K562 (cell line): ENCODE results near the gene NARF. TPM values are rescaled to one million over a fixed set of nuclear protein-coding genes. Genes with fewer than 3 reads are reported as not detected.

Experiments used
- ADNP ChIP-seq: fragments of 200-800 bp; sonication (Bioruptor generic); IDR thresholded peaks from 2 replicates; pipeline ENCODE4 v1.6.1; 2016; ENCODE audit warnings: missing genetic modification characterization, missing compliant biosample characterization
- BRD9 ChIP-seq: fragments of 450-650 bp; IDR thresholded peaks from 2 replicates; pipeline ENCODE4 v1.6.1; 2018; ENCODE audit warnings: low read depth; ENCODE audit not compliant: partially characterized antibody
- CBX3 ChIP-seq, 2 experiments: IDR thresholded peaks; 1 replicate in 1 of 2; 2 replicates in 1 of 2; pipeline ENCODE4 v1.6.1; 2012; ENCODE audit warnings: inconsistent platforms in 2 of 2, low read length in 2 of 2, borderline replicate concordance in 1 of 2, control low read depth in 1 of 2
- CREBBP ChIP-seq: IDR thresholded peaks from one replicate; pipeline ENCODE4 v1.6.1; 2012; ENCODE audit warnings: low read depth, mild to moderate bottlenecking, control low read depth, inconsistent platforms, low read length
- DACH1 ChIP-seq: fragments of 450-650 bp; IDR thresholded peaks from 2 replicates; pipeline ENCODE4 v1.6.1; 2018; ENCODE audit not compliant: partially characterized antibody
- E2F4 ChIP-seq: sonication (generic); formaldehyde crosslinking; IDR thresholded peaks from 2 replicates; pipeline ENCODE4 v1.8.0; 2022; ENCODE audit warnings: mild to moderate bottlenecking, low read depth, missing genetic modification reagents
- EZH2 ChIP-seq: IDR thresholded peaks from 2 replicates; pipeline ENCODE4 v1.6.1; 2012; ENCODE audit warnings: low read depth, mild to moderate bottlenecking, inconsistent platforms, low read length, borderline replicate concordance
- GABPB2 ChIP-seq: fragments of 250-450 bp; sonication (Bioruptor Pico); conservative IDR thresholded peaks from 2 replicates; pipeline ENCODE4 v1.5.1; 2021; ENCODE audit warnings: mild to moderate bottlenecking
- GATAD2A ChIP-seq: fragments of 450-650 bp; IDR thresholded peaks from 2 replicates; pipeline ENCODE4 v1.6.1; 2017
- MLLT1 ChIP-seq, 2 experiments: fragments of 450-650 bp; IDR thresholded peaks; 2 replicates each; pipeline ENCODE4 v1.6.1; 2016
- MNT ChIP-seq, 2 experiments: fragments of 450-650 bp; conservative IDR thresholded peaks; 2 replicates each; pipeline ENCODE4 v1.6.1; 2017; ENCODE audit warnings: mild to moderate bottlenecking in 2 of 2, moderate library complexity in 2 of 2
- NCOA4 ChIP-seq: fragments of 450-650 bp; IDR thresholded peaks from 2 replicates; pipeline ENCODE4 v1.6.1; 2018; ENCODE audit warnings: mild to moderate bottlenecking; ENCODE audit not compliant: partially characterized antibody
- NR2F6 ChIP-seq: fragments of 450-650 bp; formaldehyde crosslinking; IDR thresholded peaks from 2 replicates; pipeline ENCODE4 v1.4.0; 2020; ENCODE audit warnings: mild to moderate bottlenecking
- PCBP2 ChIP-seq: fragments of 200-400 bp; formaldehyde crosslinking; IDR thresholded peaks from 2 replicates; pipeline ENCODE4 v1.6.1; 2018; ENCODE audit warnings: low read length, low read depth, mild to moderate bottlenecking, moderate library complexity; ENCODE audit not compliant: poor library complexity, severe bottlenecking
- PYGO2 ChIP-seq: fragments of 450-650 bp; IDR thresholded peaks from 2 replicates; pipeline ENCODE4 v1.6.1; 2016; ENCODE audit warnings: mild to moderate bottlenecking, missing genetic modification characterization, moderate library complexity, missing compliant biosample characterization
- RHOXF2B ChIP-seq: fragments of 250-450 bp; sonication (Bioruptor Pico); conservative IDR thresholded peaks from 2 replicates; pipeline ENCODE4 v1.5.1; 2021
- SAFB2 ChIP-seq: fragments of 200-400 bp; formaldehyde crosslinking; IDR thresholded peaks from 2 replicates; pipeline ENCODE4 v1.6.1; 2018; ENCODE audit warnings: borderline replicate concordance, low read length, low read depth, moderate library complexity; ENCODE audit not compliant: severe bottlenecking
- VEZF1 ChIP-seq: fragments of 200-800 bp; sonication (Bioruptor generic); IDR thresholded peaks from 2 replicates; pipeline ENCODE4 v1.6.1; 2017; ENCODE audit warnings: missing genetic modification characterization, missing compliant biosample characterization
- ZBED1 ChIP-seq: IDR thresholded peaks from 2 replicates; pipeline ENCODE4 v1.6.1; 2014
- ZFP91 ChIP-seq: sonication (generic); formaldehyde crosslinking; IDR thresholded peaks from 2 replicates; pipeline ENCODE4 v1.8.0; 2022; ENCODE audit warnings: mild to moderate bottlenecking, missing genetic modification reagents
- ZNF12 ChIP-seq: sonication (generic); formaldehyde crosslinking; IDR thresholded peaks from 2 replicates; pipeline ENCODE4 v1.4.0; 2020; ENCODE audit warnings: mild to moderate bottlenecking, missing genetic modification reagents
- ZNF77 ChIP-seq: fragments of 250-450 bp; sonication (Bioruptor Pico); IDR thresholded peaks from 2 replicates; pipeline ENCODE4 v1.5.0; 2020
- polyA plus RNA-seq, 8 experiments: library from polyadenylated mRNA; depleted of rRNA in 4 of 8; stranded (reverse) in 5 of 8; unstranded in 3 of 8; fragments of >200 nt; fragmentation: Nextera tagmentation in 2 of 8; fragmentation: Illumina TruSeq in 1 of 8; extraction: Ambion mirVana in 2 of 8; extraction: Trizol in 1 of 8; gene quantifications; 2 replicates each; pipeline versions ENCODE4 v1.2.1 to v1.2.3, GENCODE V29; 2011 to 2014; ENCODE audit warnings: inconsistent platforms in 1 of 8, missing spikeins in 1 of 8
- total RNA-seq, 7 experiments: library from RNA; depleted of rRNA in 6 of 7; stranded (reverse); fragments of >200 nt in 6 of 7; fragmentation: Illumina TruSeq in 2 of 7; extraction: Trizol in 2 of 7; gene quantifications; 2 replicates each; pipeline versions ENCODE4 v1.2.1 to v1.2.3, GENCODE V29; 2011 to 2021; ENCODE audit warnings: low replicate concordance in 1 of 7

Gene NARF
- total and polyA plus RNA-seq, 9 of the 15 experiments (the other 6 are each of a cell fraction or from before 2014, with no cell fraction given), result 60.4 to 423 (median 132) TPM

- TF ChIP-seq VEZF1 (CRISPR knock-in tag), result peak; percentile 81
- TF ChIP-seq CREBBP, result no peak
- no peak for TF ChIP-seq ZNF77 (CRISPR knock-in tag)
- TF ChIP-seq ZBED1, result no peak
- no peak for TF ChIP-seq BRD9
- TF ChIP-seq EZH2, result no peak
- TF ChIP-seq ZNF12 (CRISPR knock-in tag), result no peak; the same call in 1 of the 2 replicates
- TF ChIP-seq SAFB2, result no peak
- TF ChIP-seq MNT (conservative IDR thresholded peaks at IDR 0.05), result peak; percentile 61 to 84; a peak in 3 of 4 replicates
- no peak for TF ChIP-seq PYGO2 (tag)
- TF ChIP-seq DACH1, result no peak
- TF ChIP-seq PCBP2, result no peak
- TF ChIP-seq GATAD2A, result 0 out of 2 replicates have a peak, but pooled peaks have one; percentile 75
- no peak for TF ChIP-seq NCOA4
- no peak for TF ChIP-seq GABPB2 (CRISPR knock-in tag)
- no peak for TF ChIP-seq E2F4 (CRISPR knock-in tag)
- no peak for TF ChIP-seq ZFP91 (CRISPR knock-in tag)
- TF ChIP-seq RHOXF2B (CRISPR knock-in tag), result no peak
- TF ChIP-seq NR2F6 (CRISPR knock-in tag), result no peak
- TF ChIP-seq CBX3 (IDR thresholded peaks at IDR 0.05; ENCODE audit: borderline replicate concordance in 1 of 2, low read length in 2 of 2), result no peak
- TF ChIP-seq MLLT1 (IDR thresholded peaks at IDR 0.05), result no peak
- no peak for TF ChIP-seq ADNP
Observed at GRCh38 chr17:82450357-82451106, 8.0 kb upstream of the NARF start, which contains the start of gene CYBC1 (continued).
